SH-SY5Y (cell line): ENCODE data around the gene SENP1.

Experiments used
- GATA2 ChIP-seq: IDR thresholded peaks from 2 replicates; pipeline ENCODE4 v1.6.1; 2011; ENCODE audit warnings: mild to moderate bottlenecking, low read depth, low read length
- GATA3 ChIP-seq: IDR thresholded peaks from 2 replicates; pipeline ENCODE4 v1.6.1; 2011; ENCODE audit warnings: low read depth, mild to moderate bottlenecking, low read length, moderate library complexity

DNA sequence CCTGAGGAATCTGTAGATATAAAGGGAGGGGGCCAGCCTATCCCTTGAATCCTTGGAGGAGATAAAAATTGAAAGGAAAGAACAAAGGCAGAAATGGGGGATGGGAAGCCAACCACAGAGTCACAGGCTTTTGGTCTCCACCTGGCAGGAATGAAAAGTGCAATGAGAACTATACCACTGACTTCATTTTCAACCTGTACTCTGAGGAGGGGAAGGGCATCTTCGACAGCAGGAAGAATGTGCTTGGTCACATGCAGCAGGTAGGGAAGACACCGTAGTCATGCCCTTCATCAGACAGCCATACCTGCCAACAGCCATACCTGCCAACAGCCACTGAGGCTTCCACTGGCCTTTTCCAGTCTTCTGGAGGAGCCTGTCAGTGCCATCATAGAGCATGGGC lies 38.0 kb upstream of the SENP1 start:
- TF ChIP-seq GATA2 (no peak), GATA3 (no peak)
